B cell (primary cell): ENCODE measurements around the gene BNIPL. TPM values are rescaled to one million over a fixed set of nuclear protein-coding genes. Genes with fewer than 3 reads are reported as not detected.
A peak's percentile ranks its signal among the peaks of the same experiment; 100 is the strongest.

ENCODE experiments used
- ATAC-seq: fragments of 200-7000 bp; cut with Tn5 transposase; one replicate; pipeline ENCODE4 v1.10.0; 2021; ENCODE audit warnings: low read depth, mild to moderate bottlenecking, moderate number of reproducible peaks, moderate library complexity
- CTCF ChIA-PET: fragments of 350-600 bp; sonication (Branson Sonifier 250); formaldehyde crosslinking; loops from one replicate; lab custom pipeline; 2021; ENCODE audit warnings: antibody characterized with exemption, inconsistent platforms; lab: Charles Lee
- POLR2A ChIA-PET: fragments of 350-600 bp; sonication (Branson Sonifier 250); formaldehyde crosslinking; loops from one replicate; lab custom pipeline; 2021; ENCODE audit warnings: antibody characterized with exemption; lab: Charles Lee
- DNase-seq: peaks from one replicate; pipeline ENCODE4 v3.0.0; 2013
- H2AFZ ChIP-seq: 2 replicates; pipeline ENCODE4 v1.6.1; 2012; ENCODE audit warnings: mild to moderate bottlenecking, low read depth, low read length; ENCODE audit not compliant: insufficient read depth, poor library complexity, severe bottlenecking
- H3K27ac ChIP-seq, 2 donors: 1 replicate in 1 of 2; 2 replicates in 1 of 2; pipeline ENCODE4 v1.5.1; 2012 to 2013; ENCODE audit warnings: low read length in 2 of 2, mild to moderate bottlenecking in 2 of 2, moderate library complexity in 1 of 2
- H3K27me3 ChIP-seq, 4 experiments: fragments of 200-600 bp in 1 of 4; sonication (generic) in 1 of 4; replicated peaks in 1 of 4; 1 replicate in 2 of 4; 2 replicates in 2 of 4; pipeline versions ENCODE4 v1.6.1 to v1.7.0; 2013 to 2016; ENCODE audit warnings: low read length in 3 of 4, mild to moderate bottlenecking in 2 of 4, mixed read lengths in 1 of 4, moderate library complexity in 1 of 4; ENCODE audit not compliant: insufficient read depth in 4 of 4, control insufficient read depth in 3 of 4; ENCODE audit errors: control extremely low read depth in 1 of 4
- H3K36me3 ChIP-seq, 2 experiments: replicated peaks in 1 of 2; 1 replicate in 1 of 2; 2 replicates in 1 of 2; pipeline versions ENCODE4 v1.6.1 to v1.7.1; 2013; ENCODE audit warnings: low read length in 1 of 2; ENCODE audit not compliant: insufficient read depth in 2 of 2, control insufficient read depth in 1 of 2; ENCODE audit errors: control extremely low read depth in 1 of 2, extremely low read depth in 1 of 2
- H3K4me1 ChIP-seq, 2 donors: fragments of 200-600 bp in 1 of 2; sonication (generic) in 1 of 2; 1 replicate in 1 of 2; 2 replicates in 1 of 2; pipeline versions ENCODE4 v1.5.1 to v1.6.1; 2013 to 2017; ENCODE audit warnings: low read length in 2 of 2; ENCODE audit not compliant: control insufficient read depth in 2 of 2, insufficient read depth in 2 of 2
- H3K4me2 ChIP-seq: replicated peaks from 2 replicates; pipeline ENCODE3; 2012; ENCODE audit warnings: mild to moderate bottlenecking, low read depth, low read length; ENCODE audit not compliant: poor library complexity, severe bottlenecking
- H3K4me3 ChIP-seq, 5 experiments: fragments of 200-600 bp in 1 of 5; sonication (generic) in 1 of 5; 1 replicate in 3 of 5; 2 replicates in 2 of 5; pipeline versions ENCODE4 v1.5.1 to v1.7.0; 2011 to 2016; ENCODE audit warnings: low read length in 4 of 5, mild to moderate bottlenecking in 4 of 5, low read depth in 2 of 5, control low read depth in 1 of 5, moderate library complexity in 1 of 5; ENCODE audit not compliant: insufficient read depth in 1 of 5; ENCODE audit errors: control extremely low read depth in 1 of 5, extremely low read depth in 1 of 5
- H3K79me2 ChIP-seq: fragments of 200-600 bp; sonication (generic); one replicate; pipeline ENCODE4 v1.6.0; 2016; ENCODE audit warnings: low read length; ENCODE audit not compliant: control insufficient read depth, insufficient read depth
- H3K9ac ChIP-seq: fragments of 200-600 bp; sonication (generic); 2 replicates; pipeline ENCODE4 v1.6.1; 2017; ENCODE audit warnings: mild to moderate bottlenecking, low read length, moderate library complexity
- H3K9me3 ChIP-seq, 3 donors: one replicate each; pipeline versions ENCODE4 v1.6.1 to v1.7.1; 2013; ENCODE audit warnings: low read length in 2 of 3; ENCODE audit not compliant: control insufficient read depth in 2 of 3, insufficient read depth in 1 of 3; ENCODE audit errors: control extremely low read depth in 1 of 3
- H4K20me1 ChIP-seq: 2 replicates; pipeline ENCODE4 v1.6.0; 2012; ENCODE audit warnings: mild to moderate bottlenecking, low read length; ENCODE audit not compliant: insufficient read depth, control insufficient read depth, poor library complexity, severe bottlenecking
- H3K27ac Mint-ChIP-seq: one replicate; pipeline ENCODE4 v1.8.0; 2021; ENCODE audit warnings: mixed read lengths
- H3K27me3 Mint-ChIP-seq: one replicate; pipeline ENCODE4 v1.8.0; 2021; ENCODE audit warnings: mixed read lengths
- H3K4me1 Mint-ChIP-seq: one replicate; pipeline ENCODE4 v1.8.0; 2021; ENCODE audit warnings: mixed read lengths
- H3K4me3 Mint-ChIP-seq: one replicate; pipeline ENCODE4 v1.8.0; 2021; ENCODE audit warnings: mixed read lengths
- H3K9me3 Mint-ChIP-seq: one replicate; pipeline ENCODE4 v1.8.0; 2022; ENCODE audit warnings: mixed read lengths; ENCODE audit not compliant: insufficient read depth
- EZH2 ChIP-seq: IDR thresholded peaks from 2 replicates; pipeline ENCODE4 v1.6.1; 2012; ENCODE audit warnings: borderline replicate concordance, low read depth, mild to moderate bottlenecking, moderate library complexity, low read length; ENCODE audit not compliant: insufficient read depth, poor library complexity, severe bottlenecking
- WGBS: methylation state at CpG from one replicate; pipeline ENCODE4 v1.1.5; 2013; ENCODE audit warnings: missing lambda C conversion rate; ENCODE audit not compliant: insufficient coverage; 5-methylcytosine and 5-hydroxymethylcytosine counted together
- intact Hi-C: fragments of 100-400 bp; cut with micrococcal nuclease; formaldehyde crosslinking; loops from one replicate; pipeline ENCODE4 v1.10.0; 2022
- polyA plus RNA-seq: library from polyadenylated mRNA; depleted of rRNA; stranded (reverse); fragments of >200 nt; gene quantifications from 2 replicates; pipeline ENCODE4 v1.2.3, GENCODE V29; 2012
- total RNA-seq, 2 donors: library from RNA; stranded (reverse); fragments of 120-200 nt in 1 of 2; gene quantifications; 1 replicate in 1 of 2; 2 replicates in 1 of 2; pipeline versions ENCODE4 v1.2.3 to v1.2.4, GENCODE V29; 2013 to 2022
- TF ChIP-seq, protein P1 (sequence below): fragments of 200-600 bp; IDR thresholded peaks from one replicate; pipeline ENCODE4 v1.8.0; 2022; ENCODE audit warnings: antibody characterized with exemption, mild to moderate bottlenecking

The BNIPL gene
- total and polyA plus RNA-seq, 2 donors (not counting 1 experiment from before 2014, with no cell fraction given): 0.81 to 2.5 TPM

DNA sequence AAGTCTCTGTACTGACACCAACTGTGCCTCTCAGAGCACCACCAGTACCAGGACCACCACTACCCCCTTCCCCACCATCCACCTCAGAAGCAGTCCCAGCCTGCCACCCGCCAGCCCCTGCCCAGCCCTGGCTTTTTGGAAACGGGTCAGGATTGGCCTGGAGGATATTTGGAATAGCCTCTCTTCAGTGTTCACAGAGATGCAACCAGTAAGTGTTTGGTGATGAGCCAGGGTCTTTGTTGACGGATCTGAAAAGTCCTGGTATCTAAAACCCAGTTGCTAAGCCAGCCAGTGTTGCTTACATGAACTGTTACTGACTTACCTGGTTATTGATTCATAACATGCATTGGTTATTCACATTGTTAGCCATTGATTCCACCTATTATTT is 12.3 kb downstream of the BNIPL start:
- no peak for ATAC-seq
- peaks cover 43% of the 10 kb centered on the region for H3K4me1 Mint-ChIP-seq
- CTCF ChIA-PET: interaction anchor here (0.5 to 5.7 kb wide), 12 partner anchors 11 to 520 kb away, joined by 3 to 63 read pairs (median 5); partner anchors contain the start of genes CDC42SE1, GABPB2, MLLT11 and TNFAIP8L2

DNA sequence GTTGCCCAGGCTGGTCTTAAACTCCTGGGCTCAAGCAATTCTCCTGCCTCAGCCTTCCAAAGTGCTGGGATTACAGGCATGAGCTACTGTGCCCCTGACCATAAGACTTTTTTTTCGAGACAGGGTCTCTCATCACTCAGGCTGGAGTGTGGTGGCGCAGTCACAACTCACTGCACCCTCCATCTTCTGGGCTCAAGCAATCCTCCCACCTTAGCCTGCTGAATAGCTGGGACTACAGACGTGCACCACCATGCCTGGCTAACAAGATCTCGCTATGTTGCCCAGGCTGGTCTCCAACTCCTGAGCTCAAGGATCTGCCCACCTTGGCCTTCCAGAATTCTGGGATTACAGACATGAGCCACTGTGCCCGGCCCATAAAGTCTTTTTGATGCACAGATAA is 13.1 kb downstream of the BNIPL start:
- ChIA-PET POLR2A (interaction anchor here (0.7 to 3.9 kb wide), 2 partner anchors 9 to 11 kb away, joined by 3 to 29 read pairs; partner anchors contain the start of genes CDC42SE1 and MLLT11), CTCF (interaction anchor here (1.7 to 5.7 kb wide), 4 partner anchors 10 to 25 kb away, joined by 6 to 63 read pairs (median 16); partner anchors contain the start of genes CDC42SE1, GABPB2 and MLLT11)
- no peak for ATAC-seq
- no peak overlapping the region for H2AFZ ChIP-seq
- peaks cover 44% of the 10 kb centered on the region for H3K4me1 Mint-ChIP-seq
- no peak overlapping the region for H3K9ac ChIP-seq
- peak overlapping the region; percentile 84 for H3K27ac Mint-ChIP-seq
- TF ChIP-seq, protein P1, sequence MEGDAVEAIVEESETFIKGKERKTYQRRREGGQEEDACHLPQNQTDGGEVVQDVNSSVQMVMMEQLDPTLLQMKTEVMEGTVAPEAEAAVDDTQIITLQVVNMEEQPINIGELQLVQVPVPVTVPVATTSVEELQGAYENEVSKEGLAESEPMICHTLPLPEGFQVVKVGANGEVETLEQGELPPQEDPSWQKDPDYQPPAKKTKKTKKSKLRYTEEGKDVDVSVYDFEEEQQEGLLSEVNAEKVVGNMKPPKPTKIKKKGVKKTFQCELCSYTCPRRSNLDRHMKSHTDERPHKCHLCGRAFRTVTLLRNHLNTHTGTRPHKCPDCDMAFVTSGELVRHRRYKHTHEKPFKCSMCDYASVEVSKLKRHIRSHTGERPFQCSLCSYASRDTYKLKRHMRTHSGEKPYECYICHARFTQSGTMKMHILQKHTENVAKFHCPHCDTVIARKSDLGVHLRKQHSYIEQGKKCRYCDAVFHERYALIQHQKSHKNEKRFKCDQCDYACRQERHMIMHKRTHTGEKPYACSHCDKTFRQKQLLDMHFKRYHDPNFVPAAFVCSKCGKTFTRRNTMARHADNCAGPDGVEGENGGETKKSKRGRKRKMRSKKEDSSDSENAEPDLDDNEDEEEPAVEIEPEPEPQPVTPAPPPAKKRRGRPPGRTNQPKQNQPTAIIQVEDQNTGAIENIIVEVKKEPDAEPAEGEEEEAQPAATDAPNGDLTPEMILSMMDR: no peak
- peaks cover 6% of the 10 kb centered on the region for H4K20me1 ChIP-seq
- H3K4me3 Mint-ChIP-seq: peak overlapping the region; percentile 27
- H3K4me1 ChIP-seq: peaks cover 22 to 36% of the 10 kb centered on the region in 2 donors
- H3K79me2 ChIP-seq: peaks cover 16% of the 10 kb centered on the region
- peak; percentile 26 for DNase-seq
- H3K9me3 ChIP-seq: no peaks in the 10 kb centered on the region
- peak overlapping the region in 1 of 2 donors; percentile 53 for H3K27ac ChIP-seq
- no peak overlapping the region for H3K4me3 ChIP-seq
- 93% methylated on average over 2 of the region's 5 CpGs for WGBS
- H3K36me3 ChIP-seq: peaks cover 0 to 40% of the 10 kb centered on the region in 2 experiments
- H3K27me3 Mint-ChIP-seq: no peaks in the 10 kb centered on the region
- H3K4me2 ChIP-seq: no peak overlapping the region
- no peaks in the 10 kb centered on the region for H3K9me3 Mint-ChIP-seq
- intact Hi-C loops: no loop called here
- no peaks in the 10 kb centered on the region for H3K27me3 ChIP-seq

More for the DNA sequence above, 12.3 kb downstream of the BNIPL start:
- peak overlapping the region; percentile 85 for H3K9ac ChIP-seq
- H3K4me2 ChIP-seq: peak overlapping the region; percentile 93
- Mint-ChIP-seq H3K4me3 (peak overlapping the region; percentile 96), H3K27ac (peak overlapping the region; percentile 94), H3K9me3 (no peaks in the 10 kb centered on the region), H3K27me3 (no peaks in the 10 kb centered on the region)
- peaks cover 6% of the 10 kb centered on the region for H4K20me1 ChIP-seq
- peaks cover 20 to 30% of the 10 kb centered on the region in 2 donors for H3K4me1 ChIP-seq
- H3K79me2 ChIP-seq: peaks cover 13% of the 10 kb centered on the region
- POLR2A ChIA-PET: interaction anchor here (1.0 to 3.9 kb wide), 4 partner anchors 10 to 42 kb away, joined by 3 to 29 read pairs (median 8); partner anchors contain the start of genes CDC42SE1 and GABPB2
- TF ChIP-seq, protein P1: peak; percentile 48
- TF ChIP-seq EZH2: no peak
- H2AFZ ChIP-seq: peak overlapping the region; percentile 84
- H3K4me3 ChIP-seq: peak overlapping the region in 4 of 5 experiments; percentile 92 to 97 (median 94)
- no CpG with 5 or more reads among the region's 3 CpGs for WGBS
- peak overlapping the region; percentile 71 to 75 for H3K27ac ChIP-seq
- peaks cover 0 to 32% of the 10 kb centered on the region in 2 experiments for H3K36me3 ChIP-seq
- H3K27me3 ChIP-seq: no peaks in the 10 kb centered on the region
- H3K9me3 ChIP-seq: no peaks in the 10 kb centered on the region
- intact Hi-C loops: loop anchor here (1.0 kb wide), 2 partner anchors 8 to 23 kb away; no protein-coding TSS in a partner anchor
- DNase-seq: no peak
